Fibroblast of peridontal ligament (primary cell): ENCODE data around the gene SPINT4.
A peak's percentile ranks its signal among the peaks of the same experiment; 100 is the strongest.

Experiments used
- DNase-seq: peaks from one replicate; pipeline ENCODE4 v3.0.0-alpha.2; 2010; ENCODE audit errors: extremely low read depth

The SPINT4 gene

GRCh38 chr20:45765307-45765875, 43.2 kb downstream of the SPINT4 start:
- no peak for DNase-seq

- DNase-seq: no peak
These were observed 43.8 kb downstream of the SPINT4 start for GRCh38 chr20:45765980-45766379.

- no peak for DNase-seq
These were observed 46.3 kb downstream of the SPINT4 start for GRCh38 chr20:45768479-45768878.

DNA sequence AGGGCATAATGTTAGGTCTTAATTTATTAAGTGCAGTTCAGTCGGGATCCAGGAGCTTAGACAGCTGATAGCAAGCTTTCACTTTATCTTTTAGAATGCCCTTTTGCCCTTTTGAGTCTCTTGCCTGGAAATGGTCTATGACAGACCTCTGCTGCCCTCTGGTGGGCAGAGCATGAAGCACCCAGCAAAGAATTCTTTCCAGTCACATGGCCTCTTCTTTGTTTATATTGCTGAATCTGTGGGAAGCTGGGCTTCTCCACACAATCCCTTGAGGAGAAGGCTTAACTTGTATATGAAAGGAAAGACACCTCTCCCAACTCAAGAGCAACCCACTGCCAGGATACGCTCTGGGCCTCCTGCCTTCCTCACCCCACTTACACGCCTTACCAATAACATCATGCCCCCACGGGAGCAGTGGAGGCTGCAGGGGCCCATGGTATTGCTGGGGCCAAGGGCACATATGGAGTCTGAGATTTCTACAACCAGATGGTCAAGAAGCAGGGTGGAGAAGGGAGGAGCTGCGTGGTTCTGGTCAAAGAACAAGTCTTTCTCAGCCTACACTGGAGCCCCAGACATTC, 49.1 kb downstream of the SPINT4 start:
- DNase-seq: peak; percentile 96

- peak; percentile 34 for DNase-seq
These were observed 50.5 kb downstream of the SPINT4 start for GRCh38 chr20:45772693-45773092.

DNA sequence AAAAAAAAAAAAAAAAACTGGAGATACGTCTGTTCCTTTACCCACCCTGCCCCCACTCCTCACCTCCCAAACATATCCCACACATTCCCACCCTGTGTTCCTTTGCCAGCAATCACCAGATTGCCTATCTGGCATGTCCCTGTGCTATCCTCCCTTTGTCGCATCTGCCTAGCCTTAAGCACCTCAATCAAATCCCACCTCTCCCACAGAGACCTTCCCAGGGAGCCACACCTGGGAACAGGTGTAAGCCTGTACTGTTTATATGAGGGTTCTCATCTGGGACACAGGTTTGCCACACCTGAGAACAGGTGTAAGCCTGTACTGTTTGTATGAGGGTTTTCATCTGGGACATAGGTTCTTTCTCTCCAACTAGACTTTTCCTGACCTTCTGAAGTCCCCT, 52.8 kb downstream of the SPINT4 start:
- no peak for DNase-seq

DNA sequence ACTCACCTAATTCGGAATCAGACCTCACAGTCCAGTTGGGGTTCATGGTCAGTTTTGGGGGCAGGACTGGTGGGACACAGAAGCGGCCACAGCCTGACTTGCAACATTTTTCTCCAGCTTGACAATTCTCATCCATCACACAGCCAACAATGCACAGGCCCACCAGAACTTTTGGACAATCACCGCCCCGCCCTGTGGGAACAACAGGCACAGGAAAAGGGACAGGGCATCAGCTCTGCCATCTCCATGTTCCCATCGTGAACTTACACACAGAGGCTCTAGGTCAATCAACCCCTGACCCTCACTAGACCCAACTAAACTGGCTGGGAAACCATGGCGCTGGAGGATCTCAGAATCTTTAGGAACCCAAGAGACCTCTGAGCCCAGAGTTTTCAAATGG, 53.3 kb downstream of the SPINT4 start:
- DNase-seq: no peak
